ENCODE data around the gene FAM3B.

FAM3B gene

DNA sequence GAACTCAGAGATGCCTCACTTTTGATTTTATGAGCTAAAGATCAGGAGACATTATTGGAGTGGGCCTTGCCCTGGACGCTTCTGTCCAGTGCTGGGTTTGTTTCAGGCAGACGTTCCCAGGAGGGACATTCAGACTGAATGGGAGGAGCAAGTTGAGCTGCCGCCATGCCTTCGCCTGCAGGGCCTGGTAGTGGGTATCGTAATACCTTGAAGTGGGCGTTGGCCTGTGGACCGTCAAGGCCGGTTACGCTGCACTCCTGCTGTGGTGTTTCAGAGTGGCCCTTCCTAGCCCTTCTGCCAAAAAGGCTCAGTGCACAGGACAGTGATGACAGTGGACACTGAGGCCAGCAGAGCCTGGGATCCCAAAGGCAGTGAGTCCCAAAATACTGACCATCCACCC is 1.6 kb downstream of the FAM3B start:
- DNase-seq (ENCODE audit: insufficient read length, low spot score) (no peak), FAIRE-seq (no peak)
- no peak for TF ChIP-seq POLR2AphosphoS5 (IDR thresholded peaks at IDR 0.05; ENCODE audit: low read depth, low read length)

GRCh38 chr21:41319273-41319672 is 2.7 kb downstream of the FAM3B start:
- no peak for DNase-seq (ENCODE audit: insufficient read length, low spot score)
- TF ChIP-seq POU2F2 (IDR thresholded peaks at IDR 0.05; ENCODE audit: low read depth, low read length) (no peak), POLR2AphosphoS5 (IDR thresholded peaks at IDR 0.05; ENCODE audit: low read depth, low read length) (no peak), TAF1 (IDR thresholded peaks at IDR 0.05; ENCODE audit: low read depth, low read length) (no peak), POLR2A (IDR thresholded peaks at IDR 0.05; ENCODE audit: low read depth, low read length) (no peak), PAX5 (IDR thresholded peaks at IDR 0.05; ENCODE audit: insufficient read depth, low read length, severe bottlenecking) (no peak), SPI1 (IDR thresholded peaks at IDR 0.05; ENCODE audit: low read depth, low read length) (no peak)

GRCh38 chr21:41321211-41321907 is 4.8 kb downstream of the FAM3B start:
- FAIRE-seq (peak; percentile 23), DNase-seq (ENCODE audit: insufficient read length, low spot score) (peak; percentile 37)
- TF ChIP-seq PAX5 (IDR thresholded peaks at IDR 0.05; ENCODE audit: insufficient read depth, low read length, severe bottlenecking) (no peak), POLR2A (IDR thresholded peaks at IDR 0.05; ENCODE audit: low read depth, low read length) (no peak), POU2F2 (IDR thresholded peaks at IDR 0.05; ENCODE audit: low read depth, low read length) (no peak), POLR2AphosphoS5 (IDR thresholded peaks at IDR 0.05; ENCODE audit: low read depth, low read length) (no peak), TAF1 (IDR thresholded peaks at IDR 0.05; ENCODE audit: low read depth, low read length) (no peak), SPI1 (IDR thresholded peaks at IDR 0.05; ENCODE audit: low read depth, low read length) (no peak)

More at GRCh38 chr21:41319273-41319672, 2.7 kb downstream of the FAM3B start:
- FAIRE-seq = no peak

GRCh38 chr21:41321908-41322495 is 5.4 kb downstream of the FAM3B start:
- no peak for TF ChIP-seq POLR2A (IDR thresholded peaks at IDR 0.05; ENCODE audit: low read depth, low read length)
- no peak for TF ChIP-seq TAF1 (IDR thresholded peaks at IDR 0.05; ENCODE audit: low read depth, low read length)
- no peak for TF ChIP-seq POU2F2 (IDR thresholded peaks at IDR 0.05; ENCODE audit: low read depth, low read length)
- TF ChIP-seq PAX5 (IDR thresholded peaks at IDR 0.05; ENCODE audit: insufficient read depth, low read length, severe bottlenecking) = no peak
- no peak for TF ChIP-seq SPI1 (IDR thresholded peaks at IDR 0.05; ENCODE audit: low read depth, low read length)
- TF ChIP-seq POLR2AphosphoS5 (IDR thresholded peaks at IDR 0.05; ENCODE audit: low read depth, low read length) = no peak
- no peak for DNase-seq (ENCODE audit: insufficient read length, low spot score)
- no peak for FAIRE-seq

DNA sequence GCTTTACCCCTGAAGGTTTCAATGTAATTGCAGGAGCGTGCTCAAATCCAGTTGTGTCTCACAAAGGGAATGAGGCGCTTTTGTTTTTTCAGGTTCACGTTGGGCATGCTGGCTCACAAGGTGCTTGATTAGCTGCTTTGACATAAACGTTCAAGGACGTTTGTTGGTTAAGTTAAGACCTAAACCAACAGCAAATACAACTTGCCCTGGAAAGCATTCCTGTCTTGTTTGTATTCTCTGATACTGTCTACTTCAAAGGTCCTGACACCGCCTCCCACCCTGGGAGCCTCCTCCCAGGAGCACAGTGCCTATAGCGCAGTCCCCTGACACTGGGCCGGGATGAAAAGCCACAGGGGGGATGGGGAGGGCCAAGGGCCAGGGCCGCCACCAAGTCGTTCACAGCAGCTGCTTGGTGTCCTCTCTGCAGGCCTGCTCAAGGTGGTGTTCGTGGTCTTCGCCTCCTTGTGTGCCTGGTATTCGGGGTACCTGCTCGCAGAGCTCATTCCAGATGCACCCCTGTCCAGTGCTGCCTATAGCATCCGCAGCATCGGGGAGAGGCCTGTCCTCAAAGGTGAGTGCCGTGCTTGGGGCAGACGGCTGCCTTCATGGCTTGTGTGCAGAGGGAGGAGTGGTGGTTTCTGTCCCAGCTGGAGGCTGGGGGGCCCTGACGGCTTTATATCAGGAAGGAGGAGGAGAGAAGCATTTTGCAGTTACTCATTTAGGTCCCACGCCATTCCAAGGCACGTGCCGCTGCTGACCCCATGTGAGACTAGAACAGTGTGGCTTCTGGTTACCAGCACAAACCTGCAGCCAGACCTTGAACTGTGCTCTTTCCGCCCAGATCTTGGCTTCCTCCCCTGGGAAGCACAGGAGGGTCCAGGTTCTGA is 6.1 kb downstream of the FAM3B start:
- FAIRE-seq = no peak
- TF ChIP-seq PAX5 (IDR thresholded peaks at IDR 0.05; ENCODE audit: insufficient read depth, low read length, severe bottlenecking) (no peak), TAF1 (IDR thresholded peaks at IDR 0.05; ENCODE audit: low read depth, low read length) (no peak), POU2F2 (IDR thresholded peaks at IDR 0.05; ENCODE audit: low read depth, low read length) (no peak), POLR2A (IDR thresholded peaks at IDR 0.05; ENCODE audit: low read depth, low read length) (no peak), SPI1 (IDR thresholded peaks at IDR 0.05; ENCODE audit: low read depth, low read length) (no peak), POLR2AphosphoS5 (IDR thresholded peaks at IDR 0.05; ENCODE audit: low read depth, low read length) (no peak)
- DNase-seq (ENCODE audit: insufficient read length, low spot score) = no peak

GRCh38 chr21:41325138-41325912 is 8.7 kb downstream of the FAM3B start:
- DNase-seq (ENCODE audit: insufficient read length, low spot score) (no peak), FAIRE-seq (no peak)
- TF ChIP-seq POLR2A (IDR thresholded peaks at IDR 0.05; ENCODE audit: low read depth, low read length) (no peak), POU2F2 (IDR thresholded peaks at IDR 0.05; ENCODE audit: low read depth, low read length) (no peak), TAF1 (IDR thresholded peaks at IDR 0.05; ENCODE audit: low read depth, low read length) (no peak), PAX5 (IDR thresholded peaks at IDR 0.05; ENCODE audit: insufficient read depth, low read length, severe bottlenecking) (no peak), POLR2AphosphoS5 (IDR thresholded peaks at IDR 0.05; ENCODE audit: low read depth, low read length) (no peak), SPI1 (IDR thresholded peaks at IDR 0.05; ENCODE audit: low read depth, low read length) (no peak)

- DNase-seq (ENCODE audit: insufficient read length, low spot score) (no peak), FAIRE-seq (no peak)
- TF ChIP-seq TAF1 (IDR thresholded peaks at IDR 0.05; ENCODE audit: low read depth, low read length) (no peak), SPI1 (IDR thresholded peaks at IDR 0.05; ENCODE audit: low read depth, low read length) (no peak), POU2F2 (IDR thresholded peaks at IDR 0.05; ENCODE audit: low read depth, low read length) (no peak), POLR2A (IDR thresholded peaks at IDR 0.05; ENCODE audit: low read depth, low read length) (no peak), PAX5 (IDR thresholded peaks at IDR 0.05; ENCODE audit: insufficient read depth, low read length, severe bottlenecking) (no peak), POLR2AphosphoS5 (IDR thresholded peaks at IDR 0.05; ENCODE audit: low read depth, low read length) (no peak)
These were observed 9.9 kb downstream of the FAM3B start for GRCh38 chr21:41326414-41327080.

- TF ChIP-seq TAF1 (IDR thresholded peaks at IDR 0.05; ENCODE audit: low read depth, low read length) (no peak), SPI1 (IDR thresholded peaks at IDR 0.05; ENCODE audit: low read depth, low read length) (no peak), POLR2A (IDR thresholded peaks at IDR 0.05; ENCODE audit: low read depth, low read length) (no peak), POLR2AphosphoS5 (IDR thresholded peaks at IDR 0.05; ENCODE audit: low read depth, low read length) (no peak), POU2F2 (IDR thresholded peaks at IDR 0.05; ENCODE audit: low read depth, low read length) (no peak), PAX5 (IDR thresholded peaks at IDR 0.05; ENCODE audit: insufficient read depth, low read length, severe bottlenecking) (no peak)
- FAIRE-seq = no peak
- DNase-seq (ENCODE audit: insufficient read length, low spot score) = no peak
These were observed 11.2 kb downstream of the FAM3B start for GRCh38 chr21:41327753-41328152.

Data from GM12891 (cell line).